OCI-LY7 (cell line): ENCODE measurements around the gene WDFY3. TPM values are rescaled to one million over a fixed set of nuclear protein-coding genes. Genes with fewer than 3 reads are reported as not detected.

Experiments
- BruUV-seq: library from RNA; stranded (reverse); fragments of 400-500 nt; replicated peaks from 2 replicates; lab custom pipeline; 2021; lab: Mats Ljungman, UMichigan
- CTCF ChIA-PET: fragments of 300-600 bp; sonication (Branson Sonifier 250); formaldehyde crosslinking; loops from one replicate; lab custom pipeline; 2022; ENCODE audit warnings: antibody characterized with exemption; ENCODE audit not compliant: unreplicated experiment; lab: Charles Lee
- POLR2A ChIA-PET: fragments of 300-600 bp; sonication (Branson Sonifier 250); formaldehyde crosslinking; loops from one replicate; lab custom pipeline; 2022; ENCODE audit warnings: antibody characterized with exemption; lab: Charles Lee
- DNase-seq: peaks from one replicate; pipeline ENCODE4 v3.0.0-alpha.2; 2015; ENCODE audit warnings: low spot score
- H2AFZ ChIP-seq: fragments of 200-600 bp; sonication (generic), shearing (Covaris generic); 2 replicates; pipeline ENCODE4 v1.6.1; 2014; ENCODE audit warnings: mild to moderate bottlenecking, antibody characterized with exemption, low read length, moderate library complexity
- H3K27ac ChIP-seq: fragments of 200-600 bp; sonication (generic); 2 replicates; pipeline ENCODE4 v1.5.1; 2014; ENCODE audit warnings: mixed run types, low read depth, mild to moderate bottlenecking, moderate library complexity, low read length, inconsistent platforms; ENCODE audit not compliant: poor library complexity, severe bottlenecking
- H3K36me3 ChIP-seq: fragments of 200-600 bp; sonication (generic); 2 replicates; pipeline ENCODE4 v1.6.1; 2014; ENCODE audit warnings: mild to moderate bottlenecking, antibody characterized with exemption, low read length, moderate library complexity, mixed read lengths; ENCODE audit not compliant: insufficient read depth
- H3K4me1 ChIP-seq: fragments of 200-600 bp; sonication (generic); 2 replicates; pipeline ENCODE4 v1.5.1; 2014; ENCODE audit warnings: mild to moderate bottlenecking, low read length; ENCODE audit not compliant: insufficient read depth, poor library complexity, severe bottlenecking
- H3K4me2 ChIP-seq: fragments of 200-600 bp; sonication (generic); 2 replicates; pipeline ENCODE4 v1.6.1; 2014; ENCODE audit warnings: mild to moderate bottlenecking, low read length
- H3K4me3 ChIP-seq: fragments of 200-600 bp; sonication (generic); 2 replicates; pipeline ENCODE4 v1.5.1; 2014; ENCODE audit warnings: mild to moderate bottlenecking, low read depth, low read length; ENCODE audit not compliant: poor library complexity, severe bottlenecking
- H3K79me2 ChIP-seq: fragments of 200-600 bp; sonication (generic); 2 replicates; pipeline ENCODE4 v1.6.1; 2016; ENCODE audit warnings: low read depth, mild to moderate bottlenecking, low read length, moderate library complexity, mixed read lengths; ENCODE audit not compliant: insufficient read depth
- H3K9me2 ChIP-seq: fragments of 200-600 bp; sonication (generic); 2 replicates; pipeline ENCODE4 v1.6.1; 2016; ENCODE audit warnings: mild to moderate bottlenecking, low read length, mixed read lengths; ENCODE audit not compliant: insufficient read depth
- H3K9me3 ChIP-seq: fragments of 200-600 bp; sonication (generic); 2 replicates; pipeline ENCODE4 v1.6.1; 2014; ENCODE audit warnings: mild to moderate bottlenecking, mixed run types, low read length, mixed read lengths
- H4K20me1 ChIP-seq: fragments of 200-600 bp; sonication (generic); 2 replicates; pipeline ENCODE4 v1.6.1; 2014; ENCODE audit warnings: mild to moderate bottlenecking, antibody characterized with exemption, low read length, moderate library complexity, mixed read lengths; ENCODE audit not compliant: insufficient read depth
- EZH2phosphoT487 ChIP-seq: fragments of 200-600 bp; sonication (generic); IDR thresholded peaks from 2 replicates; pipeline ENCODE4 v1.6.1; 2018; ENCODE audit warnings: low read depth, borderline replicate concordance, mild to moderate bottlenecking, mixed run types, antibody characterized with exemption, low read length, moderate library complexity, mixed read lengths
- intact Hi-C: fragments of 100-400 bp; cut with micrococcal nuclease; formaldehyde crosslinking; loops from one replicate; pipeline ENCODE4 v1.10.0; 2022; ENCODE audit not compliant: unreplicated experiment
- total RNA-seq, 2 experiments: library from RNA; depleted of rRNA in 1 of 2; stranded (reverse); fragments of >200 nt in 1 of 2; shearing (Covaris generic) in 1 of 2; gene quantifications; 2 replicates each; pipeline ENCODE4 v1.2.3, GENCODE V29; 2014 to 2022
- TF ChIP-seq, protein P1 (sequence below): fragments of 200-600 bp; sonication (generic); conservative IDR thresholded peaks from 2 replicates; pipeline ENCODE4 v1.5.1; 2014; ENCODE audit warnings: mild to moderate bottlenecking, antibody characterized with exemption, low read length, moderate library complexity, mixed read lengths

The WDFY3 gene
- total RNA-seq, 2 experiments from 2014 or later = not detected

GRCh38 chr4:84792366-84793301 lies 173.9 kb downstream of the WDFY3 start:
- Histone ChIP-seq H3K27ac (no peak overlapping the region), H3K4me2 (no peak overlapping the region), H4K20me1 (no peaks in the 10 kb centered on the region), H3K9me2 (no peaks in the 10 kb centered on the region), H2AFZ (no peak overlapping the region), H3K4me3 (no peak overlapping the region), H3K4me1 (no peaks in the 10 kb centered on the region), H3K79me2 (no peaks in the 10 kb centered on the region), H3K9me3 (no peaks in the 10 kb centered on the region), H3K36me3 (no peaks in the 10 kb centered on the region)
- no peak for TF ChIP-seq EZH2phosphoT487
- TF ChIP-seq, protein P1, sequence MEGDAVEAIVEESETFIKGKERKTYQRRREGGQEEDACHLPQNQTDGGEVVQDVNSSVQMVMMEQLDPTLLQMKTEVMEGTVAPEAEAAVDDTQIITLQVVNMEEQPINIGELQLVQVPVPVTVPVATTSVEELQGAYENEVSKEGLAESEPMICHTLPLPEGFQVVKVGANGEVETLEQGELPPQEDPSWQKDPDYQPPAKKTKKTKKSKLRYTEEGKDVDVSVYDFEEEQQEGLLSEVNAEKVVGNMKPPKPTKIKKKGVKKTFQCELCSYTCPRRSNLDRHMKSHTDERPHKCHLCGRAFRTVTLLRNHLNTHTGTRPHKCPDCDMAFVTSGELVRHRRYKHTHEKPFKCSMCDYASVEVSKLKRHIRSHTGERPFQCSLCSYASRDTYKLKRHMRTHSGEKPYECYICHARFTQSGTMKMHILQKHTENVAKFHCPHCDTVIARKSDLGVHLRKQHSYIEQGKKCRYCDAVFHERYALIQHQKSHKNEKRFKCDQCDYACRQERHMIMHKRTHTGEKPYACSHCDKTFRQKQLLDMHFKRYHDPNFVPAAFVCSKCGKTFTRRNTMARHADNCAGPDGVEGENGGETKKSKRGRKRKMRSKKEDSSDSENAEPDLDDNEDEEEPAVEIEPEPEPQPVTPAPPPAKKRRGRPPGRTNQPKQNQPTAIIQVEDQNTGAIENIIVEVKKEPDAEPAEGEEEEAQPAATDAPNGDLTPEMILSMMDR = no peak
- DNase-seq = no peak
- intact Hi-C loops = no loop called here
- CTCF ChIA-PET = no interaction called here
- BruUV-seq = no TSS peak
- POLR2A ChIA-PET = interaction anchor here (0.7 kb wide), 1 partner anchor 11 kb away, joined by 3 read pairs; no protein-coding TSS in a partner anchor

GRCh38 chr4:84790769-84791565 lies 175.5 kb downstream of the WDFY3 start:
- ChIA-PET POLR2A (interaction anchor here (0.9 kb wide), 2 partner anchors 16 to 20 kb away, joined by 3 to 4 read pairs; no protein-coding TSS in a partner anchor), CTCF (no interaction called here)

More at GRCh38 chr4:84790769-84791565, 175.5 kb downstream of the WDFY3 start:
- no peaks in the 10 kb centered on the region for H3K79me2 ChIP-seq
- no peak overlapping the region for H2AFZ ChIP-seq
- H3K36me3 ChIP-seq = no peaks in the 10 kb centered on the region
- H3K4me1 ChIP-seq = no peaks in the 10 kb centered on the region
- no peaks in the 10 kb centered on the region for H3K9me3 ChIP-seq
- no peak for DNase-seq
- no peaks in the 10 kb centered on the region for H3K9me2 ChIP-seq
- BruUV-seq = no TSS peak
- no peak overlapping the region for H3K4me3 ChIP-seq
- no peak overlapping the region for H3K27ac ChIP-seq
- no peak for TF ChIP-seq EZH2phosphoT487
- TF ChIP-seq, protein P1 = no peak
- intact Hi-C loops = no loop called here
- no peak overlapping the region for H3K4me2 ChIP-seq
- H4K20me1 ChIP-seq = no peaks in the 10 kb centered on the region
